H1 (cell line): Measurements from ENCODE around the gene TOM1L2. TPM values are rescaled to one million over a fixed set of nuclear protein-coding genes. Genes with fewer than 3 reads are reported as not detected.

ENCODE experiments used
- CTCF ChIA-PET: fragments of 300-600 bp; sonication (Branson Sonifier 250); formaldehyde crosslinking; loops from one replicate; lab custom pipeline; 2021; ENCODE audit not compliant: partially characterized antibody; lab: Charles Lee
- POLR2A ChIA-PET: fragments of 300-600 bp; sonication (Branson Sonifier 250); formaldehyde crosslinking; loops from one replicate; lab custom pipeline; 2021; ENCODE audit warnings: inconsistent platforms; ENCODE audit not compliant: partially characterized antibody; lab: Charles Lee
- DNase-seq, 2 experiments: peaks; one replicate each; pipeline versions ENCODE4 v3.0.0 to v3.0.0-alpha.2; 2010 to 2022; ENCODE audit warnings: low spot score in 2 of 2, low read depth in 1 of 2, mixed read lengths in 1 of 2
- FAIRE-seq: peaks from 2 replicates; lab custom pipeline; 2011; peaks lifted over from hg19 to GRCh38; lab: Jason Lieb, UNC
- H2AFZ ChIP-seq: 2 replicates; pipeline ENCODE4 v1.8.1; 2012; ENCODE audit warnings: low read length, inconsistent platforms
- H2AK5ac ChIP-seq: 2 replicates; pipeline ENCODE4 v1.6.1; 2013; ENCODE audit warnings: low read depth, low read length
- H2BK120ac ChIP-seq: replicated peaks from 2 replicates; pipeline ENCODE3; 2013; ENCODE audit warnings: low read depth, low read length, inconsistent platforms
- H2BK12ac ChIP-seq: 2 replicates; pipeline ENCODE4 v1.6.1; 2013; ENCODE audit warnings: low read depth, low read length
- H2BK15ac ChIP-seq: 2 replicates; pipeline ENCODE4 v1.6.1; 2013; ENCODE audit warnings: low read length
- H2BK20ac ChIP-seq: 2 replicates; pipeline ENCODE4 v1.6.1; 2013; ENCODE audit warnings: low read length
- H2BK5ac ChIP-seq: 2 replicates; pipeline ENCODE4 v1.6.1; 2013; ENCODE audit warnings: low read depth, low read length
- H3K14ac ChIP-seq: 2 replicates; pipeline ENCODE4 v1.6.1; 2013; ENCODE audit warnings: inconsistent platforms; ENCODE audit not compliant: insufficient read length
- H3K18ac ChIP-seq: 2 replicates; pipeline ENCODE4 v1.6.1; 2013; ENCODE audit warnings: low read length; ENCODE audit errors: extremely low read depth
- H3K23ac ChIP-seq: 2 replicates; pipeline ENCODE4 v1.6.1; 2013; ENCODE audit warnings: inconsistent platforms; ENCODE audit not compliant: insufficient read length
- H3K23me2 ChIP-seq: 2 replicates; pipeline ENCODE4 v1.6.1; 2013; ENCODE audit warnings: low read depth, low read length
- H3K27ac ChIP-seq: 2 replicates; pipeline ENCODE4 v1.6.1; 2011; ENCODE audit warnings: low read depth, low read length, inconsistent platforms
- H3K27me3 ChIP-seq, 4 experiments: replicated peaks in 1 of 4; 1 replicate in 1 of 4; 2 replicates in 3 of 4; pipeline versions ENCODE4 v1.6.1 to v1.8.1; 2011 to 2013; ENCODE audit warnings: low read length in 3 of 4, mild to moderate bottlenecking in 3 of 4, inconsistent platforms in 2 of 4, mixed read lengths in 2 of 4, moderate library complexity in 1 of 4; ENCODE audit not compliant: control insufficient read depth in 3 of 4, insufficient read depth in 3 of 4; ENCODE audit errors: extremely low read depth in 1 of 4
- H3K36me3 ChIP-seq, 4 experiments: 2 replicates each; pipeline versions ENCODE4 v1.6.1 to v1.8.1; 2011 to 2013; ENCODE audit warnings: mild to moderate bottlenecking in 4 of 4, low read length in 3 of 4, moderate library complexity in 2 of 4, control low read depth in 1 of 4, inconsistent platforms in 1 of 4; ENCODE audit not compliant: insufficient read depth in 4 of 4, control insufficient read depth in 2 of 4
- H3K4ac ChIP-seq: replicated peaks from 2 replicates; pipeline ENCODE3; 2013; ENCODE audit warnings: low read length, low read depth, mixed read lengths, inconsistent platforms; ENCODE audit not compliant: insufficient read length
- H3K4me1 ChIP-seq, 4 experiments: replicated peaks in 1 of 4; 1 replicate in 1 of 4; 2 replicates in 3 of 4; pipeline versions ENCODE4 v1.6.1 to v1.8.1; 2011 to 2013; ENCODE audit warnings: low read length in 3 of 4, inconsistent platforms in 2 of 4, mixed read lengths in 1 of 4; ENCODE audit not compliant: insufficient read depth in 4 of 4, control insufficient read depth in 3 of 4
- H3K4me2 ChIP-seq, 2 experiments: 2 replicates each; pipeline versions ENCODE4 v1.6.1 to v1.8.1; 2011 to 2013; ENCODE audit warnings: low read depth in 2 of 2, low read length in 2 of 2, control low read depth in 1 of 2, inconsistent platforms in 1 of 2, mild to moderate bottlenecking in 1 of 2; ENCODE audit not compliant: insufficient read depth in 1 of 2
- H3K4me3 ChIP-seq, 4 experiments: fragments of 200-600, 300-600 bp in 1 of 4; sonication (generic), shearing (Covaris generic), sonication (Bioruptor Twin) in 1 of 4; 2 replicates each; pipeline versions ENCODE4 v1.5.1 to v1.8.1; 2011 to 2016; ENCODE audit warnings: low read length in 4 of 4, low read depth in 3 of 4, control low read depth in 2 of 4, inconsistent platforms in 2 of 4, mild to moderate bottlenecking in 2 of 4, mixed read lengths in 1 of 4, moderate library complexity in 1 of 4; ENCODE audit not compliant: insufficient read depth in 2 of 4; ENCODE audit errors: extremely low read depth in 1 of 4
- H3K56ac ChIP-seq: replicated peaks from 2 replicates; pipeline ENCODE3; 2013; ENCODE audit warnings: low read depth, mild to moderate bottlenecking, mixed read lengths, low read length, inconsistent platforms; ENCODE audit not compliant: insufficient read length
- H3K79me1 ChIP-seq: 2 replicates; pipeline ENCODE4 v1.6.1; 2013; ENCODE audit warnings: low read depth, low read length, control low read depth
- H3K79me2 ChIP-seq, 2 experiments: 2 replicates each; pipeline versions ENCODE4 v1.6.1 to v1.8.1; 2012 to 2013; ENCODE audit warnings: low read length in 2 of 2, mild to moderate bottlenecking in 2 of 2, inconsistent platforms in 1 of 2; ENCODE audit not compliant: insufficient read depth in 2 of 2, control insufficient read depth in 1 of 2
- H3K9ac ChIP-seq, 4 experiments: replicated peaks in 1 of 4; 1 replicate in 1 of 4; 2 replicates in 3 of 4; pipeline versions ENCODE4 v1.6.1 to v1.8.1; 2011 to 2013; ENCODE audit warnings: low read depth in 3 of 4, low read length in 3 of 4, control low read depth in 2 of 4, mild to moderate bottlenecking in 2 of 4, moderate library complexity in 2 of 4, inconsistent platforms in 1 of 4; ENCODE audit errors: extremely low read depth in 1 of 4
- H3K9me3 ChIP-seq, 2 experiments: 2 replicates each; pipeline versions ENCODE4 v1.6.1 to v1.8.1; 2012 to 2013; ENCODE audit warnings: mild to moderate bottlenecking in 2 of 2, moderate library complexity in 2 of 2, control low read depth in 1 of 2, inconsistent platforms in 1 of 2, low read depth in 1 of 2, low read length in 1 of 2, mixed read lengths in 1 of 2; ENCODE audit not compliant: insufficient read depth in 2 of 2
- H4K20me1 ChIP-seq, 2 experiments: replicated peaks in 1 of 2; 2 replicates each; pipeline versions ENCODE3 to v1.8.1; 2011 to 2013; ENCODE audit warnings: inconsistent platforms in 2 of 2, low read length in 2 of 2, mild to moderate bottlenecking in 1 of 2; ENCODE audit not compliant: insufficient read depth in 2 of 2, control insufficient read depth in 1 of 2
- H4K5ac ChIP-seq: 2 replicates; pipeline ENCODE4 v1.6.1; 2013; ENCODE audit warnings: low read length, low read depth, mixed read lengths, inconsistent platforms; ENCODE audit not compliant: insufficient read length
- H4K8ac ChIP-seq: 2 replicates; pipeline ENCODE4 v1.8.0; 2013; ENCODE audit warnings: mild to moderate bottlenecking, moderate library complexity, low read length, inconsistent platforms; ENCODE audit not compliant: insufficient read depth; ENCODE audit errors: extremely low read depth
- H4K91ac ChIP-seq: replicated peaks from 2 replicates; pipeline ENCODE3; 2013; ENCODE audit warnings: low read length, mixed read lengths, inconsistent platforms; ENCODE audit not compliant: insufficient read length
- CBX5 ChIP-seq: fragments of 300-800, 300-1000 bp; sonication (generic); IDR thresholded peaks from 2 replicates; pipeline ENCODE4 v1.7.1; 2016; ENCODE audit warnings: antibody characterized with exemption, low read length, low read depth
- GTF2F1 ChIP-seq: IDR thresholded peaks from 2 replicates; pipeline ENCODE4 v1.6.1; 2012; ENCODE audit warnings: low read depth, low read length, improper control_type of control experiment, borderline replicate concordance
- POLR2A ChIP-seq, 2 experiments: IDR thresholded peaks; 1 replicate in 1 of 2; 2 replicates in 1 of 2; pipeline ENCODE4 v1.6.1; 2011; ENCODE audit warnings: low read depth in 2 of 2, low read length in 2 of 2, mild to moderate bottlenecking in 2 of 2; ENCODE audit errors: control extremely low read depth in 1 of 2
- RBBP5 ChIP-seq: IDR thresholded peaks from 2 replicates; pipeline ENCODE4 v1.7.1; 2012; ENCODE audit warnings: low read depth, mild to moderate bottlenecking, inconsistent platforms, low read length, moderate library complexity, borderline replicate concordance
- RNF2 ChIP-seq: fragments of 200-900, 300-1000 bp; sonication (generic); IDR thresholded peaks from 2 replicates; pipeline ENCODE4 v1.7.1; 2016; ENCODE audit warnings: borderline replicate concordance, low read depth, mild to moderate bottlenecking, antibody characterized with exemption, low read length; ENCODE audit not compliant: poor library complexity, severe bottlenecking; ENCODE audit errors: missing control alignments
- ZNF274 ChIP-seq: IDR thresholded peaks from 2 replicates; pipeline ENCODE4 v1.7.0; 2012; ENCODE audit warnings: low read length, borderline replicate concordance; ENCODE audit errors: extremely low read depth
- WGBS, 2 experiments: shearing (Covaris generic) in 1 of 2; methylation state at CpG; one replicate each; pipeline versions ENCODE4 v1.1.6 to v1.1.7; 2013 to 2015; ENCODE audit warnings: low lambda C conversion rate in 2 of 2, mixed read lengths in 2 of 2, inconsistent platforms in 1 of 2, low coverage in 1 of 2, missing lambda C conversion rate in 1 of 2; ENCODE audit not compliant: insufficient replicate concordance in 2 of 2, insufficient coverage in 1 of 2, insufficient read length in 1 of 2; ENCODE audit errors: extremely low coverage in 1 of 2, missing lambda C conversion rate in 1 of 2; 5-methylcytosine and 5-hydroxymethylcytosine counted together
- polyA plus RNA-seq, 7 experiments: library from polyadenylated mRNA; depleted of rRNA in 3 of 7; stranded (reverse) in 5 of 7; unstranded in 2 of 7; fragments of >200 nt in 5 of 7; fragments of 200-250 nt in 2 of 7; gene quantifications; 1 replicate in 5 of 7; 2 replicates in 1 of 7; 4 replicates in 1 of 7; pipeline versions ENCODE4 v1.2.1 to v1.2.3, GENCODE V29; 2011 to 2013; ENCODE audit warnings: missing spikeins in 2 of 7, mixed read lengths in 2 of 7
- total RNA-seq: library from RNA; stranded (reverse); fragmentation: NEBNext Ultra II Directional; extraction: Animal tissue kit (Norgen Biotek cat#: 25700); gene quantifications from 2 replicates; pipeline ENCODE4 v1.2.1, GENCODE V29; 2021
- TF ChIP-seq, protein P1 (sequence below), 3 experiments: IDR thresholded peaks; 1 replicate in 2 of 3; 2 replicates in 1 of 3; pipeline versions ENCODE4 v1.5.1 to v1.6.1; 2011; ENCODE audit warnings: low read length in 3 of 3, mild to moderate bottlenecking in 3 of 3, inconsistent platforms in 2 of 3, low read depth in 1 of 3, moderate library complexity in 1 of 3; ENCODE audit not compliant: insufficient read depth in 1 of 3; ENCODE audit errors: control extremely low read depth in 1 of 3
- TF ChIP-seq, protein P2 (sequence below): IDR thresholded peaks from 2 replicates; pipeline ENCODE4 v1.6.1; 2011; ENCODE audit warnings: low read depth, mild to moderate bottlenecking, low read length; ENCODE audit not compliant: insufficient read depth

Gene TOM1L2
- total and polyA plus RNA-seq, 2 of the 8 experiments (the other 6 are each of a cell fraction or from before 2014, with no cell fraction given), result 2.0 to 3.4 TPM

DNA sequence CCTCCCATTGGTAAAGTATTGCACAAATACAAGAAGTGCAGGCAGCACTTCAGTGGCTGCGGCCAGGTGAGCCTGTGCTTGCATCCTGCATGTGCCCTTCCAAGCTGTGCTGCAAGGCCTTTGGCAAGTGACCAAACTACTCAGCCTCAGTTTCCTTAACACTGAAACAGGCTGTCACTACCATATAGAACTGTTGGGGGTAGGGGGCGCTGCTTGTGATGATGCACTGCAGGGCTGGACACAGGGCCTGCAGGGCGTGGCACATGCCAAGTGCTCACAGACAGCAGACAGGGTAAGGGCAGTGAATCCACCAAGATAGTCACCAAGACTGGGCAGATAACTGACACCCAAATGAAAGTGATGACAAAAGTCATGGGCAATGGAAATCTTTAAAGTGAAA, 69.8 kb downstream of the TOM1L2 start:
- Histone ChIP-seq H3K36me3 (no peaks in the 10 kb centered on the region), H2BK120ac (no peak overlapping the region), H2BK15ac (no peak overlapping the region), H3K79me1 (no peaks in the 10 kb centered on the region), H3K9ac (no peak overlapping the region), H3K4me1 (peaks cover 0 to 8% (median 2%) of the 10 kb centered on the region in 4 experiments; a peak in 3 of 7 replicates), H3K9me3 (no peaks in the 10 kb centered on the region), H4K8ac (no peak overlapping the region), H3K56ac (no peak overlapping the region), H2BK20ac (no peak overlapping the region), H3K18ac (no peak overlapping the region), H2AK5ac (no peak overlapping the region), H2AFZ (no peak overlapping the region), H3K23me2 (0 out of 2 replicates have a peak, but pooled peaks cover 1% of the 10 kb centered on the region), H3K14ac (no peak overlapping the region), H4K5ac (no peak overlapping the region), H3K4ac (no peak overlapping the region), H2BK5ac (no peak overlapping the region), H2BK12ac (no peak overlapping the region), H3K79me2 (no peaks in the 10 kb centered on the region), H3K27ac (no peak overlapping the region), H4K20me1 (no peaks in the 10 kb centered on the region), H3K23ac (no peak overlapping the region), H3K4me2 (no peak overlapping the region), H4K91ac (no peak overlapping the region), H3K27me3 (no peaks in the 10 kb centered on the region), H3K4me3 (no peak overlapping the region)
- no peak for TF ChIP-seq ZNF274
- TF ChIP-seq GTF2F1, result no peak
- TF ChIP-seq, protein P1, sequence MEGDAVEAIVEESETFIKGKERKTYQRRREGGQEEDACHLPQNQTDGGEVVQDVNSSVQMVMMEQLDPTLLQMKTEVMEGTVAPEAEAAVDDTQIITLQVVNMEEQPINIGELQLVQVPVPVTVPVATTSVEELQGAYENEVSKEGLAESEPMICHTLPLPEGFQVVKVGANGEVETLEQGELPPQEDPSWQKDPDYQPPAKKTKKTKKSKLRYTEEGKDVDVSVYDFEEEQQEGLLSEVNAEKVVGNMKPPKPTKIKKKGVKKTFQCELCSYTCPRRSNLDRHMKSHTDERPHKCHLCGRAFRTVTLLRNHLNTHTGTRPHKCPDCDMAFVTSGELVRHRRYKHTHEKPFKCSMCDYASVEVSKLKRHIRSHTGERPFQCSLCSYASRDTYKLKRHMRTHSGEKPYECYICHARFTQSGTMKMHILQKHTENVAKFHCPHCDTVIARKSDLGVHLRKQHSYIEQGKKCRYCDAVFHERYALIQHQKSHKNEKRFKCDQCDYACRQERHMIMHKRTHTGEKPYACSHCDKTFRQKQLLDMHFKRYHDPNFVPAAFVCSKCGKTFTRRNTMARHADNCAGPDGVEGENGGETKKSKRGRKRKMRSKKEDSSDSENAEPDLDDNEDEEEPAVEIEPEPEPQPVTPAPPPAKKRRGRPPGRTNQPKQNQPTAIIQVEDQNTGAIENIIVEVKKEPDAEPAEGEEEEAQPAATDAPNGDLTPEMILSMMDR (IDR thresholded peaks at IDR 0.05; ENCODE audit: control extremely low read depth in 1 of 3, insufficient read depth in 1 of 3, low read depth in 1 of 3, low read length in 3 of 3), result peak; percentile 7 to 32 (median 27); a peak in 3 of 4 replicates
- no peak for TF ChIP-seq RNF2
- no peak for TF ChIP-seq RBBP5
- TF ChIP-seq CBX5, result no peak
- no peak for TF ChIP-seq POLR2A (IDR thresholded peaks at IDR 0.05; ENCODE audit: control extremely low read depth in 1 of 2, low read depth in 2 of 2, low read length in 2 of 2)
- TF ChIP-seq, protein P2, sequence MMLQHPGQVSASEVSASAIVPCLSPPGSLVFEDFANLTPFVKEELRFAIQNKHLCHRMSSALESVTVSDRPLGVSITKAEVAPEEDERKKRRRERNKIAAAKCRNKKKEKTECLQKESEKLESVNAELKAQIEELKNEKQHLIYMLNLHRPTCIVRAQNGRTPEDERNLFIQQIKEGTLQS, result no peak
- CTCF ChIA-PET, result interaction anchor here (1.1 to 9.0 kb wide), 8 partner anchors 9 to 212 kb away, joined by 3 to 85 read pairs (median 16); no protein-coding TSS in a partner anchor
- no peak for FAIRE-seq
- POLR2A ChIA-PET, result no interaction called here
- 73% methylated on average over 3 of the region's 3 CpGs; no CpG with 5 or more reads in 1 of the 2 experiments for WGBS, 2 experiments
- no peak for DNase-seq
